H9 (cell line): ENCODE results near the gene BORCS6. TPM values are rescaled to one million over a fixed set of nuclear protein-coding genes. Genes with fewer than 3 reads are reported as not detected.
"Not testable (repeated sequence)": the region's sequence is repeated elsewhere in the genome, so short reads cannot be mapped to it uniquely, and the experiment has no call there.

Source experiments
- DNase-seq: peaks from one replicate; pipeline ENCODE4 v3.0.0-alpha.2; 2017
- H2AFZ ChIP-seq: one replicate; pipeline ENCODE4 v1.6.1; 2013; ENCODE audit warnings: mild to moderate bottlenecking, low read length, control low read depth, moderate library complexity
- H2AK5ac ChIP-seq: 2 replicates; pipeline ENCODE4 v1.6.1; 2013; ENCODE audit warnings: low read length, control low read depth, mixed read lengths; ENCODE audit not compliant: insufficient read length
- H2BK120ac ChIP-seq: one replicate; pipeline ENCODE4 v1.6.1; 2013; ENCODE audit warnings: low read depth, mild to moderate bottlenecking, low read length, control low read depth, inconsistent platforms; ENCODE audit not compliant: poor library complexity, severe bottlenecking
- H2BK12ac ChIP-seq: 2 replicates; pipeline ENCODE4 v1.6.1; 2013; ENCODE audit warnings: low read length, control low read depth, mixed read lengths, low read depth; ENCODE audit not compliant: insufficient read length
- H2BK15ac ChIP-seq: 2 replicates; pipeline ENCODE4 v1.6.1; 2013; ENCODE audit warnings: low read depth, low read length, control low read depth
- H2BK20ac ChIP-seq: one replicate; pipeline ENCODE4 v1.6.1; 2013; ENCODE audit warnings: low read depth, mild to moderate bottlenecking, low read length, control low read depth, inconsistent platforms; ENCODE audit not compliant: poor library complexity, severe bottlenecking
- H2BK5ac ChIP-seq: 2 replicates; pipeline ENCODE4 v1.6.1; 2013; ENCODE audit warnings: low read length, control low read depth, mixed read lengths; ENCODE audit not compliant: insufficient read length
- H3K14ac ChIP-seq: 2 replicates; pipeline ENCODE4 v1.6.1; 2013; ENCODE audit warnings: low read length, control low read depth; ENCODE audit not compliant: insufficient read depth
- H3K18ac ChIP-seq: 2 replicates; pipeline ENCODE4 v1.6.1; 2013; ENCODE audit warnings: low read depth, mild to moderate bottlenecking, mixed read lengths, low read length, control low read depth; ENCODE audit not compliant: insufficient read length
- H3K23ac ChIP-seq: 2 replicates; pipeline ENCODE4 v1.6.1; 2013; ENCODE audit warnings: low read length, control low read depth, mixed read lengths, low read depth; ENCODE audit not compliant: insufficient read length
- H3K23me2 ChIP-seq: 2 replicates; pipeline ENCODE4 v1.6.1; 2013; ENCODE audit warnings: low read depth, mild to moderate bottlenecking, mixed read lengths, low read length, control low read depth; ENCODE audit not compliant: insufficient read length, poor library complexity, severe bottlenecking
- H3K27ac ChIP-seq: 2 replicates; pipeline ENCODE4 v1.5.1; 2013; ENCODE audit warnings: low read length, control low read depth, mixed read lengths, low read depth; ENCODE audit not compliant: insufficient read length
- H3K27me3 ChIP-seq: 2 replicates; pipeline ENCODE4 v1.6.1; 2013; ENCODE audit warnings: low read length, control low read depth, inconsistent platforms; ENCODE audit not compliant: insufficient read depth
- H3K4ac ChIP-seq: 2 replicates; pipeline ENCODE4 v1.6.1; 2013; ENCODE audit warnings: low read depth, mild to moderate bottlenecking, control low read depth, inconsistent platforms, low read length, moderate library complexity
- H3K4me1 ChIP-seq: 2 replicates; pipeline ENCODE4 v1.6.1; 2013; ENCODE audit warnings: low read length, control low read depth, inconsistent platforms; ENCODE audit not compliant: insufficient read depth
- H3K4me2 ChIP-seq: 2 replicates; pipeline ENCODE4 v1.6.1; 2013; ENCODE audit warnings: low read length, control low read depth, mixed read lengths; ENCODE audit not compliant: insufficient read length, insufficient read depth
- H3K56ac ChIP-seq: 2 replicates; pipeline ENCODE4 v1.6.1; 2013; ENCODE audit warnings: low read depth, mild to moderate bottlenecking, mixed read lengths, low read length, control low read depth; ENCODE audit not compliant: insufficient read length
- H3K79me1 ChIP-seq: 2 replicates; pipeline ENCODE4 v1.6.1; 2013; ENCODE audit warnings: low read depth, mild to moderate bottlenecking, moderate library complexity, low read length, control low read depth, inconsistent platforms; ENCODE audit not compliant: insufficient read depth, poor library complexity, severe bottlenecking
- H3K79me2 ChIP-seq: 2 replicates; pipeline ENCODE4 v1.6.1; 2013; ENCODE audit warnings: low read length, control low read depth, inconsistent platforms; ENCODE audit not compliant: insufficient read depth
- H3K9ac ChIP-seq: 2 replicates; pipeline ENCODE4 v1.6.1; 2013; ENCODE audit warnings: low read length, control low read depth, mixed read lengths; ENCODE audit not compliant: insufficient read length; ENCODE audit errors: extremely low read depth
- H3K9me3 ChIP-seq: one replicate; pipeline ENCODE4 v1.6.1; 2013; ENCODE audit warnings: low read depth, low read length, inconsistent platforms; ENCODE audit not compliant: control insufficient read depth
- H3T11ph ChIP-seq: one replicate; pipeline ENCODE4 v1.6.1; 2013; ENCODE audit warnings: mild to moderate bottlenecking, low read length, control low read depth, inconsistent platforms
- H4K20me1 ChIP-seq: one replicate; pipeline ENCODE4 v1.6.1; 2013; ENCODE audit not compliant: control insufficient read depth, insufficient read length, insufficient read depth
- H4K5ac ChIP-seq: 2 replicates; pipeline ENCODE4 v1.6.1; 2013; ENCODE audit warnings: low read depth, mild to moderate bottlenecking, mixed read lengths, low read length, control low read depth; ENCODE audit not compliant: insufficient read length
- H4K8ac ChIP-seq: replicated peaks from 2 replicates; pipeline ENCODE4 v1.6.1; 2013; ENCODE audit warnings: low read length, control low read depth, mixed read lengths, low read depth; ENCODE audit not compliant: insufficient read length
- H4K91ac ChIP-seq: 2 replicates; pipeline ENCODE4 v1.6.1; 2013; ENCODE audit warnings: low read depth, mild to moderate bottlenecking, moderate library complexity, mixed read lengths, low read length, control low read depth; ENCODE audit not compliant: insufficient read length
- H3K27ac Mint-ChIP-seq, 3 experiments: 2 replicates in 2 of 3; 3 replicates in 1 of 3; pipeline ENCODE4 v1.8.0; 2020 to 2021; ENCODE audit warnings: mixed read lengths in 3 of 3, mild to moderate bottlenecking in 1 of 3, moderate library complexity in 1 of 3
- H3K27me3 Mint-ChIP-seq: 2 replicates; pipeline ENCODE4 v1.8.0; 2021; ENCODE audit warnings: low read depth, mild to moderate bottlenecking, moderate library complexity, mixed read lengths
- H3K36me3 Mint-ChIP-seq, 3 experiments: 2 replicates in 2 of 3; 3 replicates in 1 of 3; pipeline ENCODE4 v1.8.0; 2020 to 2021; ENCODE audit warnings: low read depth in 3 of 3, mixed read lengths in 3 of 3; ENCODE audit not compliant: insufficient read depth in 1 of 3
- H3K4me1 Mint-ChIP-seq, 2 experiments: 2 replicates each; pipeline ENCODE4 v1.8.0; 2020; ENCODE audit warnings: mixed read lengths in 2 of 2
- H3K4me3 Mint-ChIP-seq, 2 experiments: 2 replicates in 1 of 2; 3 replicates in 1 of 2; pipeline ENCODE4 v1.8.0; 2020 to 2021; ENCODE audit warnings: mild to moderate bottlenecking in 2 of 2, mixed read lengths in 2 of 2, moderate library complexity in 1 of 2
- H3K9me3 Mint-ChIP-seq, 2 experiments: 2 replicates in 1 of 2; 3 replicates in 1 of 2; pipeline ENCODE4 v1.8.0; 2020; ENCODE audit warnings: mild to moderate bottlenecking in 2 of 2, mixed read lengths in 2 of 2, moderate library complexity in 1 of 2
- WGBS: extraction: QIAGEN DNeasy Blood & Tissue Kit; methylation state at CpG from one replicate; pipeline ENCODE4 v1.1.7; 2013; ENCODE audit warnings: missing lambda C conversion rate, low lambda C conversion rate, mixed read lengths; ENCODE audit not compliant: insufficient read length; ENCODE audit errors: extremely low coverage; 5-methylcytosine and 5-hydroxymethylcytosine counted together
- total RNA-seq: library from RNA; stranded (reverse); gene quantifications from 2 replicates; pipeline ENCODE4 v1.2.1, GENCODE V29; 2021
- TF ChIP-seq, protein P1 (sequence below): fragments of 200-600 bp; sonication (generic); conservative IDR thresholded peaks from 3 replicates; pipeline ENCODE4 v1.8.0; 2021; ENCODE audit warnings: antibody characterized with exemption, mild to moderate bottlenecking

Gene BORCS6
- total RNA-seq, 1 experiment from 2014 or later = 3.1 TPM

DNA sequence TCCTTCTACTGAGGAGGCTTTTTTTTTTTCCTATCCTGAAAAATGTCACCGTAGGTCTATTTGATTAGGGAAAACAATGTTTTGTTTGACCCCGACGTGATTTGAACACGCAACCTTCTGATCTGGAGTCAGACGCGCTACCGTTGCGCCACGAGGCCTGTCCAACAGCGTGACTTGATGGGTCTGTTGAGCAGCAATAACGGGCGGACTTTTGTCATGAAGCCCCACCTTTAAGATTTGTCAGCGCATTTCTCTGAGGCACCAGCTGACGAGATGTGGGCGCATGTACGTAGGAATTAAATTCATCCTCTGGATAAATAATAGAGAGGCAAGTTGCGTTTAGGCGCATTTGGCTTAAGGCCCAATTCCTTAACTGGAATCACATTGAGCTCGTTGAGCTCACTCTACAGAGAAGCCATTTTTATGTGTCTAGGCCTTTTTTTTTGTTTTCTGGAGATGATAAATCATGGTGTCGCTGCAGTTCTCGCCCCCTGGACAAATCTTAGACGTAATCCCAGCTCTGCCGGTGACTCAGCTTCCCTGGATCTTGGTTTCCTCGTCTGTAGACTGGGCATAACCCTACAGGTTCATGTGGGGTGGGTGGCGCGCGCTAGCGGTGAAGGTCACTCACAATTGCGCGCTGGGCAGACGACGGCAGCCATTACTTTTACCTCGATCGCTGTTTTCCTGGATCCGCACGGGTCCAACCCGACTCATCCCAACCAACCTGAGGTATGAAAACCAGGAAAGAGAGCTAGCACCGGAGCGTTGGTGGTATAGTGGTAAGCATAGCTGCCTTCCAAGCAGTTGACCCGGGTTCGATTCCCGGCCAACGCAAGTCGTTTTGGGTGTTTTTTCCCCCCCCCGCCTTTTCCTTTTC, 31.0 kb upstream of the BORCS6 start:
- Histone ChIP-seq H3T11ph (no peak overlapping the region), H2BK15ac (no peak overlapping the region), H4K5ac (peak overlapping the region; percentile 19), H3K27me3 (no peaks in the 10 kb centered on the region), H3K4ac (no peak overlapping the region), H3K18ac (peak overlapping the region; percentile 98), H2AK5ac (no peak overlapping the region), H3K4me2 (peak overlapping the region; percentile 91), H2BK5ac (no peak overlapping the region), H3K4me1 (no peaks in the 10 kb centered on the region), H3K14ac (peak overlapping the region; percentile 96; the same call in 1 of the 2 replicates), H3K27ac (peak overlapping the region; percentile 53), H3K9ac (peak overlapping the region; percentile 75), H3K23ac (no peak overlapping the region), H3K23me2 (peaks cover 7% of the 10 kb centered on the region), H4K91ac (no peak overlapping the region), H2BK20ac (no peak overlapping the region), H2BK12ac (no peak overlapping the region), H3K56ac (no peak overlapping the region), H3K9me3 (no peaks in the 10 kb centered on the region), H4K20me1 (no peaks in the 10 kb centered on the region), H4K8ac (no peak overlapping the region), H3K79me2 (no peaks in the 10 kb centered on the region), H2BK120ac (no peak overlapping the region), H3K79me1 (no peaks in the 10 kb centered on the region), H2AFZ (peak overlapping the region; percentile 61)
- DNase-seq = peak; percentile 97
- TF ChIP-seq, protein P1, sequence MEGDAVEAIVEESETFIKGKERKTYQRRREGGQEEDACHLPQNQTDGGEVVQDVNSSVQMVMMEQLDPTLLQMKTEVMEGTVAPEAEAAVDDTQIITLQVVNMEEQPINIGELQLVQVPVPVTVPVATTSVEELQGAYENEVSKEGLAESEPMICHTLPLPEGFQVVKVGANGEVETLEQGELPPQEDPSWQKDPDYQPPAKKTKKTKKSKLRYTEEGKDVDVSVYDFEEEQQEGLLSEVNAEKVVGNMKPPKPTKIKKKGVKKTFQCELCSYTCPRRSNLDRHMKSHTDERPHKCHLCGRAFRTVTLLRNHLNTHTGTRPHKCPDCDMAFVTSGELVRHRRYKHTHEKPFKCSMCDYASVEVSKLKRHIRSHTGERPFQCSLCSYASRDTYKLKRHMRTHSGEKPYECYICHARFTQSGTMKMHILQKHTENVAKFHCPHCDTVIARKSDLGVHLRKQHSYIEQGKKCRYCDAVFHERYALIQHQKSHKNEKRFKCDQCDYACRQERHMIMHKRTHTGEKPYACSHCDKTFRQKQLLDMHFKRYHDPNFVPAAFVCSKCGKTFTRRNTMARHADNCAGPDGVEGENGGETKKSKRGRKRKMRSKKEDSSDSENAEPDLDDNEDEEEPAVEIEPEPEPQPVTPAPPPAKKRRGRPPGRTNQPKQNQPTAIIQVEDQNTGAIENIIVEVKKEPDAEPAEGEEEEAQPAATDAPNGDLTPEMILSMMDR = peak; percentile 25; the same call in 1 of the 3 replicates
- peaks cover 9 to 12% of the 10 kb centered on the region in 2 experiments; a peak in 4 of 5 replicates for H3K9me3 Mint-ChIP-seq
- peak overlapping the region; percentile 97 to 100 (median 99) for H3K27ac Mint-ChIP-seq
- peak overlapping the region; percentile 97 to 100 for H3K4me3 Mint-ChIP-seq
- H3K36me3 Mint-ChIP-seq = peaks cover 0 to 3% (median 0%) of the 10 kb centered on the region in 3 experiments; a peak in 1 of 7 replicates
- H3K27me3 Mint-ChIP-seq = peaks cover 14% of the 10 kb centered on the region; the same call in 1 of the 2 replicates
- peaks cover 4 to 17% of the 10 kb centered on the region in 2 experiments for H3K4me1 Mint-ChIP-seq
- WGBS = no CpG with 5 or more reads among the region's 45 CpGs

DNA sequence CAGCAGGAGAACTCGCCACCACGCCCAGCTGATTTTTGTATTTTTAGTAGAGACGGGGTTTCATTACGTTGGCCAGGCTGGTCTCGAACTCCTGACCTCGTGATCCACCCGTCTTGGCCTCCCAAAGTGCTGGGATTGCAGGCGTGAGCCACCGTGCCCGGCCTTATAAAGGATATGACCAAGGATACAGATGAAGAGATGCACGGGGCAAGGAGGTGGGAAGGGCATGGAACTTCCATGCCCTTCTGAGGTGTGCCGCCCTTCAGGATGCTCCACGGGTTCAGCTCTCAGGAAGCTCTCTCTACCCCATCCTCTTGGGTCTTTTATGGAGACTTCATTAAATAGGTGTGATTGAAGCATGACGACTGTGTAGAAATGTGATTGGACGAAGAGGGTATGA, 24.0 kb upstream of the BORCS6 start:
- not testable (repeated sequence) for H3K79me1 ChIP-seq, H4K20me1 ChIP-seq, H3K27ac Mint-ChIP-seq, H3T11ph ChIP-seq, H3K4me2 ChIP-seq, H3K9me3 ChIP-seq, H2BK120ac ChIP-seq, H3K4me1 ChIP-seq, H2BK12ac ChIP-seq, H3K14ac ChIP-seq, H3K9ac ChIP-seq, H3K56ac ChIP-seq, H3K79me2 ChIP-seq, H3K18ac ChIP-seq, H4K8ac ChIP-seq, H3K4ac ChIP-seq, H3K23ac ChIP-seq, H4K91ac ChIP-seq, H3K27me3 ChIP-seq, H3K9me3 Mint-ChIP-seq, H2BK5ac ChIP-seq, H3K27ac ChIP-seq, H2BK20ac ChIP-seq, H4K5ac ChIP-seq, H3K23me2 ChIP-seq, H2BK15ac ChIP-seq, H3K27me3 Mint-ChIP-seq, H2AK5ac ChIP-seq, DNase-seq, H3K4me3 Mint-ChIP-seq, H2AFZ ChIP-seq, H3K36me3 Mint-ChIP-seq
- no CpG with 5 or more reads among the region's 15 CpGs for WGBS
- H3K4me1 Mint-ChIP-seq = peaks cover 8 to 15% of the 10 kb centered on the region in 2 experiments
